ENCODE data around the gene CDC14A. TPM values are rescaled to one million over a fixed set of nuclear protein-coding genes. Genes with fewer than 3 reads are reported as not detected.

Gene CDC14A
- total and polyA plus RNA-seq, 2 donors (not counting 3 experiments of a cell fraction or from before 2014, with no cell fraction given): 3.4 to 13.9 TPM

DNA sequence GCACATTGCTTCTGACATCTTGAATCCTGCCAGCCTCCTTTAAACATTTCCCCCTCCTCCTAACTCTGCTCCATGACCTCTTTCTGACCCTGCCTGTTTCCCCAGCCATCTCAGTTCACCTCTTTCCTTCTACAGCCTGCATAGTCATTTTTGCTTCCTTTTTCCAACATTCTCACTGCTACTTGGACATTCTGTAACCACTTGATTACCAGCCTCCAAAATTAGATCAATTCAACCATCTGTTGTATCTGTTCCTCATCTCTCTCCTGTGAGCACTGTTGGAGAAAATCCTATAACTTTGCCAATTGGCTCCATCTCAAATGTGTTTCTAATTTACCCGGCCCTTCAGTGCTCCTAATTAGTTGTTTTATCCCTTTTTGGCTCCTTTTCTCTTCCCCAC is 158.1 kb downstream of the CDC14A start:
- ChIA-PET CTCF (no interaction called here), POLR2A (no interaction called here)
- intact Hi-C loops (cut with micrococcal nuclease): no loop called here
- Histone ChIP-seq H3K4me2 (ENCODE audit: insufficient read depth, low read length) (no peak overlapping the region), H3K27ac (ENCODE audit: insufficient read depth, low read depth, low read length) (no peak overlapping the region), H3K4me1 (ENCODE audit: control insufficient read depth, extremely low read depth, insufficient read depth, low read length) (no peaks in the 10 kb centered on the region), H3K27me3 (ENCODE audit: control insufficient read depth in 2 of 2, insufficient read depth in 2 of 2, low read length in 2 of 2) (no peaks in the 10 kb centered on the region), H3K4me3 (replicated peaks in 1 of 3; ENCODE audit: insufficient read depth in 1 of 3, low read depth in 1 of 3, low read length in 3 of 3) (no peak overlapping the region), H4K20me1 (replicated peaks; ENCODE audit: control insufficient read depth, extremely low read depth, insufficient read depth, low read length) (no peaks in the 10 kb centered on the region), H3K9me3 (replicated peaks; ENCODE audit: control insufficient read depth, insufficient read depth, low read length) (no peaks in the 10 kb centered on the region), H2AFZ (ENCODE audit: low read depth, low read length) (no peak overlapping the region), H3K36me3 (ENCODE audit: control insufficient read depth in 2 of 2, extremely low read depth in 1 of 2, insufficient read depth in 2 of 2, low read length in 2 of 2) (peaks cover 0 to 4% of the 10 kb centered on the region in 2 experiments), H3K9me1 (replicated peaks; ENCODE audit: control insufficient read depth, extremely low read depth, insufficient read depth, low read length) (no peaks in the 10 kb centered on the region), H3K79me2 (ENCODE audit: control insufficient read depth, insufficient read depth, low read length) (no peaks in the 10 kb centered on the region), H3K9ac (replicated peaks; ENCODE audit: extremely low read depth, insufficient read depth, low read length) (no peak overlapping the region)
- dilution Hi-C loops (cut with MboI; ENCODE audit: extremely low pct_ligation_motif_present, low sequenced_read_pairs): no loop called here
- FAIRE-seq: no peak
- BruUV-seq (replicated peaks): no TSS peak
- TF ChIP-seq GATA2 (IDR thresholded peaks at IDR 0.05; ENCODE audit: insufficient read depth, insufficient read length, low read depth, low read length) (no peak), FOS (IDR thresholded peaks at IDR 0.05; ENCODE audit: borderline replicate concordance, insufficient read depth, low read length) (no peak), CTCF (IDR thresholded peaks at IDR 0.05; ENCODE audit: extremely low read depth in 1 of 2, insufficient read depth in 1 of 2, low read depth in 1 of 2, low read length in 2 of 2) (no peak), JUN (IDR thresholded peaks at IDR 0.05; ENCODE audit: borderline replicate concordance, insufficient read depth, insufficient read length, low read depth) (no peak), POLR2A (IDR thresholded peaks at IDR 0.05; ENCODE audit: low read depth, low read length) (no peak), EZH2 (IDR thresholded peaks at IDR 0.05; ENCODE audit: borderline replicate concordance, low read depth, low read length, severe bottlenecking) (no peak)
- TF ChIP-seq, protein P1, sequence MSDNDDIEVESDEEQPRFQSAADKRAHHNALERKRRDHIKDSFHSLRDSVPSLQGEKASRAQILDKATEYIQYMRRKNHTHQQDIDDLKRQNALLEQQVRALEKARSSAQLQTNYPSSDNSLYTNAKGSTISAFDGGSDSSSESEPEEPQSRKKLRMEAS (IDR thresholded peaks at IDR 0.05; ENCODE audit: insufficient read depth, insufficient read length): no peak
- peak; percentile 64 for DNase-seq (ENCODE audit: low read depth, low spot score)

Measured in endothelial cell of umbilical vein (primary cell).